CD4-positive, alpha-beta T cell (primary cell): ENCODE results near the gene ATF4. TPM values are rescaled to one million over a fixed set of nuclear protein-coding genes. Genes with fewer than 3 reads are reported as not detected.
A peak's percentile ranks its signal among the peaks of the same experiment; 100 is the strongest.

ENCODE experiments used
- ATAC-seq: fragments of 200-7000 bp; cut with Tn5 transposase; one replicate; pipeline ENCODE4 v1.10.0; 2022; ENCODE audit warnings: mild to moderate bottlenecking; ENCODE audit not compliant: poor library complexity
- CTCF ChIA-PET: fragments of 350-600 bp; sonication (Branson Sonifier 250); formaldehyde crosslinking; loops from one replicate; lab custom pipeline; 2021; ENCODE audit warnings: antibody characterized with exemption, inconsistent platforms; lab: Charles Lee
- POLR2A ChIA-PET: fragments of 350-600 bp; sonication (Branson Sonifier 250); formaldehyde crosslinking; loops from one replicate; lab custom pipeline; 2021; ENCODE audit warnings: antibody characterized with exemption, inconsistent platforms; lab: Charles Lee
- DNase-seq, 14 experiments: peaks; one replicate each; pipeline ENCODE4 v3.0.0-alpha.2; 2013 to 2020; ENCODE audit warnings: mixed read lengths in 2 of 14
- H3K27ac ChIP-seq, 2 donors: one replicate each; pipeline versions ENCODE4 v1.5.1 to v1.7.0; 2013; ENCODE audit warnings: low read length in 2 of 2, low read depth in 1 of 2, mild to moderate bottlenecking in 1 of 2
- H3K27me3 ChIP-seq, 2 experiments: 1 replicate in 1 of 2; 2 replicates in 1 of 2; pipeline versions ENCODE4 v1.6.1 to v1.7.0; 2013; ENCODE audit warnings: low read length in 2 of 2, control low read depth in 1 of 2, mild to moderate bottlenecking in 1 of 2, moderate library complexity in 1 of 2; ENCODE audit not compliant: insufficient read depth in 2 of 2, control insufficient read depth in 1 of 2
- H3K36me3 ChIP-seq: one replicate; pipeline ENCODE4 v1.6.1; 2013; ENCODE audit warnings: low read length, control low read depth; ENCODE audit not compliant: insufficient read depth
- H3K4me1 ChIP-seq: one replicate; pipeline ENCODE4 v1.6.1; 2013; ENCODE audit warnings: low read length, control low read depth; ENCODE audit not compliant: insufficient read depth
- H3K4me3 ChIP-seq: one replicate; pipeline ENCODE4 v1.5.1; 2013; ENCODE audit warnings: mild to moderate bottlenecking, low read length, moderate library complexity
- H3K9me3 ChIP-seq, 2 experiments: 1 replicate in 1 of 2; 2 replicates in 1 of 2; pipeline versions ENCODE4 v1.6.1 to v1.7.0; 2013; ENCODE audit warnings: low read length in 2 of 2, mild to moderate bottlenecking in 2 of 2, control low read depth in 1 of 2, moderate library complexity in 1 of 2; ENCODE audit not compliant: control insufficient read depth in 1 of 2, insufficient read depth in 1 of 2
- H3K27ac Mint-ChIP-seq: one replicate; pipeline ENCODE4 v1.8.0; 2020; ENCODE audit warnings: mixed read lengths
- H3K27me3 Mint-ChIP-seq: one replicate; pipeline ENCODE4 v1.8.0; 2021; ENCODE audit warnings: mixed read lengths
- H3K36me3 Mint-ChIP-seq: one replicate; pipeline ENCODE4 v1.8.0; 2021; ENCODE audit warnings: low read depth, mixed read lengths
- H3K4me1 Mint-ChIP-seq: one replicate; pipeline ENCODE4 v1.8.0; 2021; ENCODE audit warnings: low read depth, mixed read lengths
- H3K4me3 Mint-ChIP-seq: one replicate; pipeline ENCODE4 v1.8.0; 2020; ENCODE audit warnings: mild to moderate bottlenecking, mixed read lengths
- H3K9me3 Mint-ChIP-seq: one replicate; pipeline ENCODE4 v1.8.0; 2020; ENCODE audit warnings: mixed read lengths
- CTCF ChIP-seq: fragments of 200-600 bp; IDR thresholded peaks from one replicate; pipeline ENCODE4 v1.8.0; 2022; ENCODE audit warnings: antibody characterized with exemption, mild to moderate bottlenecking
- intact Hi-C, 2 experiments: fragments of 100-400 bp; cut with DNase I in 1 of 2; cut with micrococcal nuclease in 1 of 2; formaldehyde crosslinking; loops; one replicate each; pipeline versions ENCODE4 v1.15.1 to v1.9.0; 2023 to 2025; cut with DNase I, micrococcal nuclease
- total RNA-seq, 174 experiments: library from RNA in 2 of 174; stranded (reverse) in 2 of 174; gene quantifications; one replicate each; pipeline ENCODE4 v1.2.3 and lab custom pipeline; 2021 to 2026

Gene ATF4
- total RNA-seq, 2 experiments from 2014 or later, result 358 to 365 TPM

DNA sequence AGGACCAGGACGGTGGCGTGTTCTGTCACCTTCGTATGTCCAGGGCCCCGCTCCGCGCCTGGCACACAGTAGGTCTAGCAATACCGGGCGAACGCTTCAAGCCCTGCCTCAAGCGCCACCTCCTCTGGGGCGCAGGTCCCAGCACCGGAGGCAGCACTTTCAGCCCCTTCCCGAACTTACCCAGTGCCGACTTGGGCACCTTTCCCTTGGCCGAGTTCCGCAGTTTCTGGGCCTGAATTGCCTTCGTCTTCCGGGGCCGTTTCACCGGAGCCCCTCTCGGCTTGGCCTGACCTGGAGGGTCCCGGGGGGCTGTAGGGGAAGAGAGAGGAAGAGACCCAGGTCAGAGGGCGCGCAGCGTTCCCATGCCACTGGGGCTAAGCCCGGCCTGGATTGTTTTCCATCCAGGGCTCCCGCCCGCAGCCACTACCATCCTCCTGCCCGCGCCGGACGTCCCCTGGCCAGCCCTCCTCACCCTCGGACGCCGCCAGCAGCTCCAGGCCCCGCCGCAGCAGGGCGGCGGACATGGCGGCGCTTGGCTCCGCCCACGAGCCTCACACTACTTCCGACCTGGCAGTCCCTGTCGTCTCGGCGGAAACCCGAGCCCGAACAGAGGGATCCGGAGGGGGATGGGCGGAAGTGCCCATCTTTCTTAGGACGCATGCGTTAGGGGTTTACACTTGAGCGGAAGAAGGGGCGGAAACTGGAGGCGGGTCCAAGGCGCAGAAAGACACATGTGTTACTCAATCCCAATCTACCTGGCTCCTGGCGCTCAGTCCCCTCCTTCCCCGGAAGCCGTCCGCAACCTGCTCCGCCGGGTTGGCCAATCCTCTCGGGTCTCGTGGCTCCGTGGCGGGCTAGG lies 12.1 kb downstream of the ATF4 start, which contains the start of gene RPS19BP1:
Gene RPS19BP1 (minus strand): TSS at position 534 of the 859 bp plus-strand sequence. CDS start 10 bp downstream, at position 524.
- Histone ChIP-seq H3K27me3 (no peaks in the 10 kb centered on the region), H3K4me1 (peaks cover 67% of the 10 kb centered on the region), H3K27ac (peak within 1 kb of the TSS; percentile 74 to 91), H3K9me3 (no peaks in the 10 kb centered on the region), H3K36me3 (peaks cover 34% of the 10 kb centered on the region), H3K4me3 (peak within 1 kb of the TSS; percentile 73)
- Mint-ChIP-seq H3K36me3 (peaks cover 45% of the 10 kb centered on the region), H3K4me3 (peak within 1 kb of the TSS; percentile 98), H3K9me3 (no peaks in the 10 kb centered on the region), H3K27ac (peak within 1 kb of the TSS; percentile 90), H3K27me3 (no peaks in the 10 kb centered on the region), H3K4me1 (peaks cover 64% of the 10 kb centered on the region)
- peak; percentile 98 to 100 (median 99) for DNase-seq
- ChIA-PET POLR2A (interaction anchor here (0.7 to 5.1 kb wide), 6 partner anchors 10 to 512 kb away, joined by 3 to 129 read pairs (median 11); partner anchors contain the start of genes ATF4, RPL3 and TAB1), CTCF (interaction anchor here (1.6 to 4.8 kb wide), 3 partner anchors 15 to 133 kb away, joined by 3 to 69 read pairs (median 6); partner anchors contain the start of genes ATF4 and TAB1)
- peak; percentile 85 for ATAC-seq
- TF ChIP-seq CTCF, result no peak
- intact Hi-C loops, result loop anchor here (1.0 to 10.0 kb wide), 8 partner anchors 12 to 1105 kb away; partner anchors contain the start of genes ATF4 (in 2 of the 2), TNRC6B (in 2 of the 2), CBX7 (in 1 of the 2) and GRAP2 (in 1 of the 2)

DNA sequence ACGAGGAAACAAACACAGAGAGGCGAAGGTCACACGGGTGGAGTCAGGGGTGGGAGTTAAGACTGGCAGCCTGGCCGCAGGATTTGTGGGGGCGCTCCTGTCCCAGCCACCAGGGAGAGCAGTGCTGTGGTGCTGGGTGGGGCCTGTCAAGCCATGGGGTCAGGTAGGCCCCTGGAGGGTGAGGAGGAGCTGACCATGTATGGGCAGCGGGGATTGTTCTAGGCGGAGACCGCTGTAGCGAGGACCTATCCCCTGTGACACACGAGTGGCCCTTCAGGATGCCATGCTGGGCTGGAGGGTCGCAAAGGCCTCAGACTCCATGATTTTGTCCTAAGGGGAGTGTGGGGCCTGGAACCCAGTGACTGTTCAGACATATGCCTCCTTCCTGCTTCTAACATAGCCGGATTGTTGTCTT lies 13.7 kb downstream of the ATF4 start:
- H3K9me3 ChIP-seq, result no peaks in the 10 kb centered on the region
- no peak for TF ChIP-seq CTCF
- POLR2A ChIA-PET, result interaction anchor here (1.1 to 4.7 kb wide), 6 partner anchors 11 to 511 kb away, joined by 3 to 35 read pairs (median 4); partner anchors contain the start of genes ATF4 and RPL3
- Mint-ChIP-seq H3K27me3 (no peaks in the 10 kb centered on the region), H3K4me1 (peaks cover 47% of the 10 kb centered on the region), H3K27ac (no peak overlapping the region), H3K36me3 (peaks cover 34% of the 10 kb centered on the region), H3K9me3 (no peaks in the 10 kb centered on the region), H3K4me3 (no peak overlapping the region)
- H3K4me3 ChIP-seq, result no peak overlapping the region
- peaks cover 20% of the 10 kb centered on the region for H3K36me3 ChIP-seq
- no peak overlapping the region for H3K27ac ChIP-seq
- peaks cover 50% of the 10 kb centered on the region for H3K4me1 ChIP-seq
- intact Hi-C loops, result loop anchor here (1.0 to 10.0 kb wide), 10 partner anchors 137 to 1103 kb away; partner anchors contain the start of genes TNRC6B (in 2 of the 2), ADSL (in 1 of the 2), CBX7 (in 1 of the 2) and GRAP2 (in 1 of the 2)
- DNase-seq (peak in 1 of 14 experiments; percentile 53), ATAC-seq (no peak)
- no peaks in the 10 kb centered on the region for H3K27me3 ChIP-seq
- CTCF ChIA-PET, result interaction anchor here (0.5 to 2.2 kb wide), 10 partner anchors 11 to 659 kb away, joined by 3 to 43 read pairs (median 4); no protein-coding TSS in a partner anchor
